Trophoblast cell (in vitro differentiated cells and primary cell): ENCODE measurements around the gene PTPRE.

Experiments used
- DNase-seq, 2 donors: peaks; one replicate each; pipeline ENCODE4 v3.0.0-alpha.2; 2016
- H2AFZ ChIP-seq: 2 replicates; pipeline ENCODE4 v1.6.1; 2013; ENCODE audit warnings: low read length, moderate library complexity, mild to moderate bottlenecking; ENCODE audit not compliant: insufficient read depth, poor library complexity
- H2AK5ac ChIP-seq: 2 replicates; pipeline ENCODE4 v1.6.1; 2013; ENCODE audit warnings: mild to moderate bottlenecking, low read length
- H2BK120ac ChIP-seq: 2 replicates; pipeline ENCODE4 v1.6.1; 2013; ENCODE audit warnings: low read length, mild to moderate bottlenecking, moderate library complexity; ENCODE audit not compliant: insufficient read depth, poor library complexity
- H2BK12ac ChIP-seq: 2 replicates; pipeline ENCODE4 v1.6.1; 2013; ENCODE audit warnings: mild to moderate bottlenecking, low read length, moderate library complexity
- H2BK5ac ChIP-seq: 2 replicates; pipeline ENCODE4 v1.6.1; 2013; ENCODE audit warnings: low read length, low read depth, moderate library complexity, mild to moderate bottlenecking; ENCODE audit not compliant: poor library complexity
- H3K14ac ChIP-seq: 2 replicates; pipeline ENCODE4 v1.6.1; 2013; ENCODE audit warnings: mild to moderate bottlenecking, low read length
- H3K18ac ChIP-seq: 2 replicates; pipeline ENCODE4 v1.6.1; 2013; ENCODE audit warnings: mild to moderate bottlenecking, low read length
- H3K23ac ChIP-seq: 2 replicates; pipeline ENCODE4 v1.6.1; 2013; ENCODE audit warnings: low read length
- H3K27ac ChIP-seq: 2 replicates; pipeline ENCODE4 v1.5.1; 2013; ENCODE audit warnings: low read depth, mild to moderate bottlenecking, inconsistent platforms, low read length, moderate library complexity
- H3K27me3 ChIP-seq: 2 replicates; pipeline ENCODE4 v1.6.1; 2013; ENCODE audit warnings: inconsistent platforms, mild to moderate bottlenecking, low read length, moderate library complexity; ENCODE audit not compliant: insufficient read depth
- H3K36me3 ChIP-seq, 2 experiments: 1 replicate in 1 of 2; 2 replicates in 1 of 2; pipeline ENCODE4 v1.6.1; 2013; ENCODE audit warnings: low read length in 2 of 2, mild to moderate bottlenecking in 2 of 2, moderate library complexity in 1 of 2; ENCODE audit not compliant: insufficient read depth in 2 of 2, control insufficient read depth in 1 of 2
- H3K4ac ChIP-seq: 2 replicates; pipeline ENCODE4 v1.6.1; 2013; ENCODE audit warnings: low read depth, mild to moderate bottlenecking, low read length, moderate library complexity
- H3K4me1 ChIP-seq, 2 experiments: 1 replicate in 1 of 2; 2 replicates in 1 of 2; pipeline ENCODE4 v1.6.1; 2013; ENCODE audit warnings: low read length in 2 of 2, mild to moderate bottlenecking in 2 of 2, moderate library complexity in 1 of 2; ENCODE audit not compliant: insufficient read depth in 2 of 2, control insufficient read depth in 1 of 2
- H3K4me2 ChIP-seq: 2 replicates; pipeline ENCODE4 v1.6.1; 2013; ENCODE audit warnings: inconsistent platforms, mild to moderate bottlenecking, low read length, moderate library complexity
- H3K4me3 ChIP-seq: 2 replicates; pipeline ENCODE4 v1.5.1; 2013; ENCODE audit warnings: mild to moderate bottlenecking, low read depth, low read length, inconsistent platforms
- H3K79me1 ChIP-seq: one replicate; pipeline ENCODE4 v1.6.1; 2013; ENCODE audit warnings: low read length
- H3K79me2 ChIP-seq: 2 replicates; pipeline ENCODE4 v1.6.1; 2013; ENCODE audit warnings: low read length, mild to moderate bottlenecking; ENCODE audit not compliant: control insufficient read depth, insufficient read depth, poor library complexity
- H3K9ac ChIP-seq: 2 replicates; pipeline ENCODE4 v1.6.1; 2013; ENCODE audit warnings: mild to moderate bottlenecking, low read length
- H3K9me3 ChIP-seq: 2 replicates; pipeline ENCODE4 v1.6.1; 2013; ENCODE audit warnings: low read depth, mild to moderate bottlenecking, control low read depth, inconsistent platforms, low read length; ENCODE audit not compliant: insufficient read depth
- H4K12ac ChIP-seq: 2 replicates; pipeline ENCODE4 v1.6.1; 2013; ENCODE audit warnings: low read depth, mild to moderate bottlenecking, low read length, moderate library complexity
- H4K8ac ChIP-seq: 2 replicates; pipeline ENCODE4 v1.6.1; 2013; ENCODE audit warnings: low read depth, mild to moderate bottlenecking, low read length, moderate library complexity
- H4K91ac ChIP-seq: one replicate; pipeline ENCODE4 v1.6.1; 2013; ENCODE audit warnings: low read depth, mild to moderate bottlenecking, low read length, moderate library complexity
- whole genome bisulfite sequencing: extraction: QIAGEN DNeasy Blood & Tissue Kit; methylation state at CpG from one replicate; pipeline ENCODE4 v1.1.7; 2013; ENCODE audit warnings: missing lambda C conversion rate; ENCODE audit not compliant: insufficient read length, insufficient coverage; ENCODE audit errors: extremely low coverage; 5-methylcytosine and 5-hydroxymethylcytosine counted together

The PTPRE gene

DNA sequence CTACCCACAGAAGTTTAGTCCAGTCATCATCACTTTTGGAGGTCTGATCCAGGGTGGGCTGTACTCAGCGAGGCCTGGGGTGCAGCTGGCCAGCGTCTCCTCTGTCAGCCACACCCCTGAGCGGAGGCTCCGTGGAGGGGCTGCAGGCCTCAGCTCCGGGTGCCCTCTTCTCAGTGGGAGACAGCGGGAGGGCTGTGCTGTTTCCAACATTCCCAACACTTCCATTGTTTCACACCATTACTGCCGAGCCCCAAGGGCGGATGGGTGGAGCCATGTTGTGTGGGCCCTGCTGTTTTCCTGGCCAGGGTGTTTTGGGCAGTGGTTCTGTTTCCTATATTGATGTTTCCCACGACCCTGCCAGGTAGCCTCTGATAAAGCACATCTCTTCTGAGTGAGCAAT is 124.3 kb downstream of the PTPRE start:
- peaks cover 2% of the 10 kb centered on the region for H3K79me2 ChIP-seq
- no peak overlapping the region for H3K14ac ChIP-seq
- no peaks in the 10 kb centered on the region for H3K36me3 ChIP-seq
- WGBS = no CpG with 5 or more reads among the region's 9 CpGs
- no peak overlapping the region for H2BK5ac ChIP-seq
- no peak overlapping the region for H2AK5ac ChIP-seq
- H3K9me3 ChIP-seq = no peaks in the 10 kb centered on the region
- no peaks in the 10 kb centered on the region for H3K79me1 ChIP-seq
- no peak overlapping the region for H3K23ac ChIP-seq
- no peak overlapping the region for H3K9ac ChIP-seq
- H3K27me3 ChIP-seq = no peaks in the 10 kb centered on the region
- H4K91ac ChIP-seq = no peak overlapping the region
- no peak overlapping the region for H3K27ac ChIP-seq
- no peak overlapping the region for H4K12ac ChIP-seq
- peaks cover 0 to 13% of the 10 kb centered on the region in 2 experiments for H3K4me1 ChIP-seq
- H3K4me3 ChIP-seq = no peak overlapping the region
- H3K18ac ChIP-seq = no peak overlapping the region
- H2BK12ac ChIP-seq = no peak overlapping the region
- H3K4me2 ChIP-seq = no peak overlapping the region
- H4K8ac ChIP-seq = no peak overlapping the region
- no peak overlapping the region for H2BK120ac ChIP-seq
- H3K4ac ChIP-seq = no peak overlapping the region
- DNase-seq = no peak
- H2AFZ ChIP-seq = no peak overlapping the region

DNA sequence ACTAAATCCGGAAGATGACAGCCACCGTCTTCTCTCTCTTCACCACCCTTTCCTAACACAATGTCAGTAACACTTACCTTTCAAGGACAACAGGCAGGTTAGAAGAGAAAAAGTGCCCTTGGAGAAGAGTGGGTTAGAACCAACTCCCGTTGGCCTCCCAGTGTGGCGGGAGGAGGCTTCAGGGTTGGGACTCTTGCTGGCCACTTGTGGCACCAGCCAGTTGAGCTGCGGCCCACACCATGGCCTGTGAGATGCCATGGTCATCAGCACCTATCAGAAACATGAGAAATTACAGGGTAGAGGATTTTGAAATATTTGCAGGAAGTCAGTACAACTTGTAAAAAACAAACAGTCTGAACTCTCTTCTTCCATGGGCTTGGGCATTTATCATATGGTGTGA is 125.6 kb downstream of the PTPRE start:
- Histone ChIP-seq H2AK5ac (no peak overlapping the region), H3K9me3 (no peaks in the 10 kb centered on the region), H3K36me3 (no peaks in the 10 kb centered on the region), H4K91ac (no peak overlapping the region), H2BK120ac (no peak overlapping the region), H3K18ac (no peak overlapping the region), H4K8ac (no peak overlapping the region), H2BK5ac (no peak overlapping the region), H4K12ac (no peak overlapping the region), H3K27me3 (no peaks in the 10 kb centered on the region), H3K14ac (no peak overlapping the region), H3K4me3 (no peak overlapping the region), H2AFZ (no peak overlapping the region), H3K27ac (no peak overlapping the region), H3K4me2 (no peak overlapping the region), H3K4me1 (peaks cover 0 to 10% of the 10 kb centered on the region in 2 experiments), H3K23ac (no peak overlapping the region), H3K4ac (no peak overlapping the region), H2BK12ac (no peak overlapping the region), H3K9ac (no peak overlapping the region), H3K79me1 (no peaks in the 10 kb centered on the region), H3K79me2 (peaks cover 2% of the 10 kb centered on the region)
- no peak for DNase-seq
- no CpG with 5 or more reads among the region's 5 CpGs for WGBS

DNA sequence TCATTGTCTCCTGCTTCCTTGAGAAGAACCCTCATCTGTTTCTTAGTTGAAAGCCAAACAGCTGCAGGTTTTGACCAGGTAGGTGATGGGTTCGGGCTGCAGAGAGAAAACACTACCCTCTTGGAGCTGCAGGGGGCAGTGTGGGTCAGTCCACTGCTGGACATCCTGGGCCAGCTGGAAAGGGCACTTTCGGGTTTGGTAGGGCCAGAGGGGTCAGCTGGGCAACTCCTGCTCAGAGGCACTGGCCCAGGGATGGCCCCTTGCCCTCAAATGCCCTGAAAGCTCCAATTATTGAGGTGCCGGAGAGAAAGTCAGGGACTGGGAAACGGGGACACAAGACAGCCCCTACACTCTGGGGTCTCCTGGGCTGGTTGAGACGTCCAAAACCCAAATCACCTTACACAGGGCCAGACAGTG is 128.7 kb downstream of the PTPRE start:
- no peak overlapping the region for H2AK5ac ChIP-seq
- H3K79me2 ChIP-seq = no peaks in the 10 kb centered on the region
- no peak overlapping the region for H3K4me3 ChIP-seq
- H2BK120ac ChIP-seq = no peak overlapping the region
- H3K9ac ChIP-seq = no peak overlapping the region
- no peak overlapping the region for H2BK5ac ChIP-seq
- no peak overlapping the region for H3K27ac ChIP-seq
- WGBS = no CpG with 5 or more reads among the region's 5 CpGs
- no peak overlapping the region for H4K91ac ChIP-seq
- H3K79me1 ChIP-seq = no peaks in the 10 kb centered on the region
- H3K14ac ChIP-seq = no peak overlapping the region
- DNase-seq = peak; percentile 71 to 88
- no peak overlapping the region for H2AFZ ChIP-seq
- no peak overlapping the region for H2BK12ac ChIP-seq
- H3K18ac ChIP-seq = no peak overlapping the region
- no peak overlapping the region for H3K4ac ChIP-seq
- no peak overlapping the region for H3K23ac ChIP-seq
- H3K9me3 ChIP-seq = no peaks in the 10 kb centered on the region
- H4K12ac ChIP-seq = no peak overlapping the region
- H4K8ac ChIP-seq = no peak overlapping the region
- H3K36me3 ChIP-seq = no peaks in the 10 kb centered on the region
- no peaks in the 10 kb centered on the region for H3K27me3 ChIP-seq
- H3K4me1 ChIP-seq = peaks cover 0 to 3% of the 10 kb centered on the region in 2 experiments
- H3K4me2 ChIP-seq = no peak overlapping the region

DNA sequence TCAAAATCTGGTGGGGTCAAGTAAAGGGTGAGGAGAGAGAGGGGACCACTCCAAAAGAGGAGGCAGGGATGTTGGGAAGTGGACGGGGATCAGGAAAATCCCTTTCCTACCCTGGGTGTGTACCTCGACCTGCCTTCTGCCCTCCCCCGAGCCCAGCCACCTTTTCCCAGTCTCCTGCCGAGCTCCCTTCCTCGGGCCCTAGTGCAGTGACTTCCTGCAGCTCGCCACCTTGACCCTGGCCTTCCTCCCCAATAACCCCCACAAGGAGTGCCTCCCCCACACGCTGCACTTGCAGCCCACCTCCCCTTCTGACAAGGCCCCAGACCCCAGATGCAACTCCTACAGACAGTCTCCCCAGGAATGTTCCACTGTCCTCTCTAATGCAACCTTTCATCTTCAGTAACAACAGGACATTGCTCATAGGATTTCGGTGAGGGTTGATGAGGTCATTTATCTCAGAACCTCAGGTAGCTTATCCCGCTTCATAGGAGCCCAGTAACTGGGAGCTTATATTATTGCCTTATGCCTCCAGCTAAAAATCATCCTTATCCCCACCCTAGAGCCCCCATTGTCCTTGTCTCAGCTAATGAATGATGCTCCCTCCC is 129.2 kb downstream of the PTPRE start:
- Histone ChIP-seq H3K23ac (no peak overlapping the region), H3K9ac (no peak overlapping the region), H3K27ac (no peak overlapping the region), H3K4me1 (peaks cover 0 to 3% of the 10 kb centered on the region in 2 experiments), H3K18ac (no peak overlapping the region), H3K4me3 (no peak overlapping the region), H3K14ac (no peak overlapping the region), H4K12ac (no peak overlapping the region), H2BK120ac (no peak overlapping the region), H2BK5ac (no peak overlapping the region), H3K36me3 (no peaks in the 10 kb centered on the region), H2AK5ac (no peak overlapping the region), H2AFZ (no peak overlapping the region), H3K4ac (no peak overlapping the region), H2BK12ac (no peak overlapping the region), H4K91ac (no peak overlapping the region), H3K79me1 (no peaks in the 10 kb centered on the region), H3K79me2 (no peaks in the 10 kb centered on the region), H3K27me3 (no peaks in the 10 kb centered on the region), H3K9me3 (no peaks in the 10 kb centered on the region), H3K4me2 (no peak overlapping the region), H4K8ac (no peak overlapping the region)
- WGBS = no CpG with 5 or more reads among the region's 9 CpGs
- DNase-seq = no peak
